Measurements from ENCODE around the gene GREB1. TPM values are rescaled to one million over a fixed set of nuclear protein-coding genes. Genes with fewer than 3 reads are reported as not detected.

Gene GREB1
- total and polyA plus RNA-seq, 2 of the 13 experiments (the other 11 are each of a cell fraction or from before 2014, with no cell fraction given), result 31.3 to 61.2 TPM

GRCh38 chr2:11581124-11581796 lies 47.4 kb downstream of the GREB1 start:
- Histone ChIP-seq H3K27ac (ENCODE audit: extremely low read length, insufficient read depth, low read length) (no peak overlapping the region), H4K20me1 (ENCODE audit: insufficient read depth, low read length) (peaks cover 10% of the 10 kb centered on the region; the same call in 1 of the 2 replicates), H3K4me1 (ENCODE audit: insufficient read depth, low read length) (peaks cover 22% of the 10 kb centered on the region), H3K4me2 (ENCODE audit: low read depth, low read length) (no peak overlapping the region), H3K36me3 (replicated peaks in 1 of 2; ENCODE audit: control insufficient read depth in 1 of 2, insufficient read depth in 2 of 2, low read length in 2 of 2) (peaks cover 57 to 84% of the 10 kb centered on the region in 2 experiments), H3K9ac (ENCODE audit: insufficient read depth, low read depth, low read length) (no peak overlapping the region), H3K4me3 (replicated peaks in 1 of 3; ENCODE audit: insufficient read depth in 1 of 3, low read depth in 2 of 3, low read length in 3 of 3) (no peak overlapping the region), H3K9me3 (ENCODE audit: low read length) (no peaks in the 10 kb centered on the region), H3K79me2 (ENCODE audit: insufficient read depth, low read length) (no peaks in the 10 kb centered on the region), H3K27me3 (ENCODE audit: control insufficient read depth in 1 of 2, insufficient read depth in 2 of 2, low read length in 2 of 2) (no peaks in the 10 kb centered on the region), H2AFZ (ENCODE audit: low read length) (no peak overlapping the region)
- intact Hi-C loops (cut with micrococcal nuclease; ENCODE audit: unreplicated experiment) (loop anchor here (5.0 to 10.0 kb wide), 2 partner anchors 104 to 449 kb away; a partner anchor contains a TSS), in situ Hi-C loops (cut with HindIII; ENCODE audit: extremely low pct_ligation_motif_present, low pct_unique_long_range_greater_than_20kb) (loop anchor here (5.0 to 10.0 kb wide), 2 partner anchors 104 to 446 kb away; a partner anchor contains a TSS)
- TSS peak; percentile 2 for BruUV-seq (replicated peaks)
- DNase-seq (ENCODE audit: low spot score), result no peak
- 94% methylated on average over 9 of the region's 9 CpGs for WGBS (ENCODE audit: low lambda C conversion rate)
- FAIRE-seq, result no peak
- no peak for ATAC-seq
- ChIA-PET CTCF (ENCODE audit: low intra/inter-chr PET ratio, low total read pairs) (interaction anchor here (5.8 kb wide), 1 partner anchor 103 kb away, joined by 193 read pairs; no protein-coding TSS in a partner anchor), POLR2A (interaction anchor here (0.7 to 3.6 kb wide), 3 partner anchors 96 to 116 kb away, joined by 3 to 22 read pairs (median 17); partner anchors contain the start of gene E2F6)
- TF ChIP-seq SNAI1 (CRISPR knock-in tag; IDR thresholded peaks at IDR 0.05; ENCODE audit: borderline replicate concordance) (no peak), ZNF691 (CRISPR knock-in tag; IDR thresholded peaks at IDR 0.05; ENCODE audit: borderline replicate concordance, low read depth) (peak; percentile 99), MAZ (IDR thresholded peaks at IDR 0.05; ENCODE audit: borderline replicate concordance, low read depth, low read length) (no peak), MAZ (CRISPR knock-in tag; IDR thresholded peaks at IDR 0.05; ENCODE audit: low read depth) (0 out of 2 replicates have a peak, but pooled peaks have one; percentile 12), E2F5 (CRISPR knock-in tag; conservative IDR thresholded peaks at IDR 0.05) (no peak), ZMYM3 (CRISPR knock-in tag; IDR thresholded peaks at IDR 0.05) (peak; percentile 24; the same call in 1 of the 2 replicates), TAF1 (CRISPR knock-in tag; IDR thresholded peaks at IDR 0.05) (0 out of 2 replicates have a peak, but pooled peaks have one; percentile 7)

All from HepG2 (cell line).